Spleen (tissue), 7 donors: Measurements from ENCODE around the gene VWC2.

Experiments used
- POLR2A ChIP-seq, 3 donors: fragments of 450-650 bp; IDR thresholded peaks; one replicate each; pipeline ENCODE4 v1.5.1; 2017; ENCODE audit warnings: antibody characterized with exemption in 3 of 3, mild to moderate bottlenecking in 1 of 3
- TF ChIP-seq, protein P1 (sequence below), 11 experiments: fragments of 200-600 bp in 7 of 11; fragments of 450-650 bp in 4 of 11; sonication (generic) in 4 of 11; IDR thresholded peaks in 8 of 11; conservative IDR thresholded peaks in 3 of 11; 1 replicate in 7 of 11; 2 replicates in 4 of 11; pipeline versions ENCODE4 v1.4.0 to v1.8.0; 2016 to 2021; ENCODE audit warnings: antibody characterized with exemption in 11 of 11, inconsistent platforms in 4 of 11, mild to moderate bottlenecking in 1 of 11
- donor health status: DM: no; HTN: no; CAD: no; lungs with moderate emphysema.
- donor health status: DM: no; HTN: no; CAD: no.
- donor health status: DM: no; HTN: no; CAD: no.

DNA sequence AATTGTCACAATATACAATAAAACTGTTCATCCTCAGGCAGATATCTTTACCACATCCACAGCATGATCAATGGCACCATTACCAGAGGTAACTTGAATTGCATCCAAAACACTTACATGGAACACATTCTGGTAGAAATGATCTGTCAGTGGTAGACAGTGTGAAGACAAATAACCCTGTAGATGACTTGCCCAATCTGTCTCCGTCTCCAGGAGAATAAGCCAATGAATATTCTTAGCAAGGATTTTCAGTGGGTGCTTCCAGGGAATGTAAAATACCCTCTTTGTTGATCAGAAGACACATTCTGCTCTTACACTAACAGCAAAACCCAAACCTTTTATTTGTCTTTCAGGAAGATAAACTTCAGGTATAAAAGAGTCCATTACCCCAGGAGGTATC is 43.8 kb downstream of the VWC2 start:
- TF ChIP-seq POLR2A (IDR thresholded peaks at IDR 0.05): no peak
- TF ChIP-seq, protein P1, sequence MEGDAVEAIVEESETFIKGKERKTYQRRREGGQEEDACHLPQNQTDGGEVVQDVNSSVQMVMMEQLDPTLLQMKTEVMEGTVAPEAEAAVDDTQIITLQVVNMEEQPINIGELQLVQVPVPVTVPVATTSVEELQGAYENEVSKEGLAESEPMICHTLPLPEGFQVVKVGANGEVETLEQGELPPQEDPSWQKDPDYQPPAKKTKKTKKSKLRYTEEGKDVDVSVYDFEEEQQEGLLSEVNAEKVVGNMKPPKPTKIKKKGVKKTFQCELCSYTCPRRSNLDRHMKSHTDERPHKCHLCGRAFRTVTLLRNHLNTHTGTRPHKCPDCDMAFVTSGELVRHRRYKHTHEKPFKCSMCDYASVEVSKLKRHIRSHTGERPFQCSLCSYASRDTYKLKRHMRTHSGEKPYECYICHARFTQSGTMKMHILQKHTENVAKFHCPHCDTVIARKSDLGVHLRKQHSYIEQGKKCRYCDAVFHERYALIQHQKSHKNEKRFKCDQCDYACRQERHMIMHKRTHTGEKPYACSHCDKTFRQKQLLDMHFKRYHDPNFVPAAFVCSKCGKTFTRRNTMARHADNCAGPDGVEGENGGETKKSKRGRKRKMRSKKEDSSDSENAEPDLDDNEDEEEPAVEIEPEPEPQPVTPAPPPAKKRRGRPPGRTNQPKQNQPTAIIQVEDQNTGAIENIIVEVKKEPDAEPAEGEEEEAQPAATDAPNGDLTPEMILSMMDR (IDR thresholded peaks at IDR 0.05 in 8 of 11, conservative IDR thresholded peaks at IDR 0.05 in 3 of 11): no peak
